HEK293T (cell line): ENCODE measurements around the gene RNF135.
"Not testable (repeated sequence)": the region's sequence is repeated elsewhere in the genome, so short reads cannot be mapped to it uniquely, and the experiment has no call there.

Source experiments
- CTCF ChIA-PET: fragments of 350-600 bp; formaldehyde crosslinking; extraction: SDS; loops from one replicate; lab custom pipeline; 2021; ENCODE audit warnings: antibody characterized with exemption, inconsistent platforms; lab: Yijun Ruan, JAX
- POLR2A ChIA-PET: fragments of 350-600 bp; formaldehyde crosslinking; extraction: SDS; loops from one replicate; lab custom pipeline; 2020; ENCODE audit warnings: antibody characterized with exemption, inconsistent platforms; lab: Yijun Ruan, JAX
- DNase-seq: peaks from one replicate; pipeline ENCODE4 v3.0.0; 2012; ENCODE audit warnings: mixed read lengths; ENCODE audit errors: extremely low spot score
- ARNT ChIP-seq: fragments of 450-650 bp; IDR thresholded peaks from 2 replicates; pipeline ENCODE4 v1.6.1; 2017; ENCODE audit warnings: mild to moderate bottlenecking
- BHLHE40 ChIP-seq: fragments of 450-650 bp; IDR thresholded peaks from 2 replicates; pipeline ENCODE4 v1.6.1; 2016; ENCODE audit warnings: mild to moderate bottlenecking, moderate library complexity, borderline replicate concordance
- CTBP1 ChIP-seq: fragments of 450-650 bp; IDR thresholded peaks from 2 replicates; pipeline ENCODE4 v1.6.1; 2016; ENCODE audit warnings: borderline replicate concordance
- ELF4 ChIP-seq: fragments of 450-650 bp; IDR thresholded peaks from 2 replicates; pipeline ENCODE4 v1.6.1; 2017; ENCODE audit warnings: antibody characterized with exemption
- FOXA1 ChIP-seq: fragments of 450-650 bp; IDR thresholded peaks from 2 replicates; pipeline ENCODE4 v1.6.1; 2016; ENCODE audit warnings: mild to moderate bottlenecking
- FOXK2 ChIP-seq: fragments of 450-650 bp; IDR thresholded peaks from 2 replicates; pipeline ENCODE4 v1.6.1; 2016; ENCODE audit warnings: mild to moderate bottlenecking
- FOXM1 ChIP-seq: fragments of 450-650 bp; IDR thresholded peaks from 2 replicates; pipeline ENCODE4 v1.6.1; 2017; ENCODE audit warnings: mild to moderate bottlenecking, borderline replicate concordance
- HDGF ChIP-seq: fragments of 450-650 bp; IDR thresholded peaks from 2 replicates; pipeline ENCODE4 v1.6.1; 2017; ENCODE audit warnings: antibody characterized with exemption, borderline replicate concordance
- L3MBTL2 ChIP-seq: fragments of 450-650 bp; conservative IDR thresholded peaks from 2 replicates; pipeline ENCODE4 v1.6.1; 2016; ENCODE audit warnings: mild to moderate bottlenecking
- LEF1 ChIP-seq: fragments of 450-650 bp; IDR thresholded peaks from 2 replicates; pipeline ENCODE4 v1.6.1; 2017; ENCODE audit warnings: mild to moderate bottlenecking, borderline replicate concordance
- NFRKB ChIP-seq: fragments of 450-650 bp; IDR thresholded peaks from 2 replicates; pipeline ENCODE4 v1.6.1; 2016; ENCODE audit warnings: mild to moderate bottlenecking, moderate library complexity
- SP1 ChIP-seq: fragments of 450-650 bp; IDR thresholded peaks from 2 replicates; pipeline ENCODE4 v1.6.1; 2017
- SUZ12 ChIP-seq: fragments of 450-650 bp; IDR thresholded peaks from 2 replicates; pipeline ENCODE4 v1.6.1; 2016; ENCODE audit warnings: mild to moderate bottlenecking
- TARDBP ChIP-seq: fragments of 450-650 bp; IDR thresholded peaks from 2 replicates; pipeline ENCODE4 v1.6.1; 2016
- ZNF384 ChIP-seq: fragments of 450-650 bp; IDR thresholded peaks from 2 replicates; pipeline ENCODE4 v1.6.1; 2016
- TF ChIP-seq, protein P1 (sequence below): fragments of 450-650 bp; IDR thresholded peaks from 2 replicates; pipeline ENCODE4 v1.6.1; 2016

The RNF135 gene

DNA sequence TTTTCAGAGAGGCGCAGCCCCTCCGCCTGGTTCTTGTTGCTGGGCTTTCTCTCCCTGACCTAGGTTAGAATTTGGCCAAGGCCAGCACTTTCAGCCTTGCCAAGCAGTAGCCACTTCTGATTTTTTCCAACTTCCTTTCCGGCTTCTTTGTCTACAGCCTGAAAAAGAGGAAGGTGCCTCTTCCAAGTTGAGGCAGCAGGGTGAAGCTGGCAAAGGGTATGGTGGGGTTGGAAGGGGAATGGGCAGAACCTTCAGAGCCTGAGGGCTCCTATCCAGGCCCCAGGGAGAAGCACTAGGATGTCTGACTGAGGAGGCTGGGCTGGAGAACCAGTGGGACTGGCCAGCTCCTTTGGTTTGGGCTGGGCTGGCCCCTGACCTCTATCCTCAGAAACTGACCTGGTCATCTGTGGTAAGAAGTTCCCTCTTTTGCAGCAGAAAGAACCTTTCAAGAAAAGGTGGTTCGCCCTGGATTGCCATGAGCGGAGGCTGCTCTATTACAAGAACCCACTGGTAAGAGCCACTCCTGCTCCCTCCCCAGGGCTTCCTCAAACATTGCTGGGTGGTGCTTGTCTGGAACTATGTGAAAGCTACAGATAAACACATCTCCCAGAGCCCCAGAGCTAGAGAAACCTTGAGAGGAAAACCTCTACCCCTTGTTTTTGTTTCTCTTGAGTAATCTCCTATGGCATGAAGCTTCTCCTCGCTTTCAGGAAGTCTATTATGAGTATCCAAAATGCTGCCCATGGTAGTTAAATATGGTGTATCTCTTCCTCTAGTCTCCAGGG is 16.6 kb upstream of the RNF135 start:
- ChIA-PET CTCF (no interaction called here), POLR2A (no interaction called here)
- TF ChIP-seq FOXM1, result no peak
- TF ChIP-seq ELF4, result no peak
- TF ChIP-seq, protein P1, sequence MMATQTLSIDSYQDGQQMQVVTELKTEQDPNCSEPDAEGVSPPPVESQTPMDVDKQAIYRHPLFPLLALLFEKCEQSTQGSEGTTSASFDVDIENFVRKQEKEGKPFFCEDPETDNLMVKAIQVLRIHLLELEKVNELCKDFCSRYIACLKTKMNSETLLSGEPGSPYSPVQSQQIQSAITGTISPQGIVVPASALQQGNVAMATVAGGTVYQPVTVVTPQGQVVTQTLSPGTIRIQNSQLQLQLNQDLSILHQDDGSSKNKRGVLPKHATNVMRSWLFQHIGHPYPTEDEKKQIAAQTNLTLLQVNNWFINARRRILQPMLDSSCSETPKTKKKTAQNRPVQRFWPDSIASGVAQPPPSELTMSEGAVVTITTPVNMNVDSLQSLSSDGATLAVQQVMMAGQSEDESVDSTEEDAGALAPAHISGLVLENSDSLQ, result no peak
- TF ChIP-seq FOXA1, result no peak
- TF ChIP-seq BHLHE40, result no peak
- no peak for TF ChIP-seq SUZ12
- no peak for TF ChIP-seq CTBP1
- TF ChIP-seq L3MBTL2, result no peak
- no peak for TF ChIP-seq LEF1
- no peak for TF ChIP-seq HDGF
- no peak for TF ChIP-seq ZNF384
- no peak for TF ChIP-seq ARNT
- TF ChIP-seq NFRKB, result no peak
- TF ChIP-seq TARDBP, result no peak
- no peak for TF ChIP-seq SP1
- TF ChIP-seq FOXK2, result no peak
- DNase-seq, result no peak

DNA sequence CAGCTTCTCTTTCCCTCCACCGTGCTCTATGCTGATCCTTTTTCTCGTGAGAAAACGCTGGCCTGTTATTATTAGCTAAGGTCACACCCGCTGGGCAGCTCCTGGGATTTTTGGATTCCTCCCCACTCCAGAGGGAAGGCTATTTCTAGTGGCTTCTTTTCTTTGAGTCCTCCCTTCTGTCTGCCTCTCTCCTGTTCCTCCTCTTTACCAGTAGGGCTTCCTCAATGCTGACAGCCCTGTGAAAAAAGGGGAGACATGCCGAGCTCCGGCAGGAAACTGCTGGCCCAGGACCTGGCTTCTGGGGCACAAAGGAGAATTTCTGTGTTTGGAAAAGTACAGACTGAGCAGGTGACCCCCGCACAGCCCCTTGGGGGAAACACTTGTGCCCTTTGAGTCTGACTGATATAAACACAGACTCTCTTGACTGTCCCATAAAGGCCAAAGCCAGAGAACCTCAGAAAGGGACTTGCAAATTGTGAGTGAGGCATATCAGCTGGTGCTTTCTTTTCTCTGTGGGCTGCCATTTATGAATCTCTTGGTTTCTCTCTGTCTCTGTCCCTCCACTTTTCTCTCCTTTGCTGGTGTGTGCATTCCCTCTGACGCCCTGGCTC is 14.0 kb upstream of the RNF135 start:
- CTCF ChIA-PET, result no interaction called here
- TF ChIP-seq ELF4 (no peak), ZNF384 (no peak), ARNT (no peak), CTBP1 (no peak), FOXK2 (no peak)
- POLR2A ChIA-PET, result interaction anchor here (1.6 to 1.7 kb wide), 2 partner anchors 14 to 50 kb away, joined by 4 to 5 read pairs; partner anchors contain the start of gene RNF135
- DNase-seq, result no peak

DNA sequence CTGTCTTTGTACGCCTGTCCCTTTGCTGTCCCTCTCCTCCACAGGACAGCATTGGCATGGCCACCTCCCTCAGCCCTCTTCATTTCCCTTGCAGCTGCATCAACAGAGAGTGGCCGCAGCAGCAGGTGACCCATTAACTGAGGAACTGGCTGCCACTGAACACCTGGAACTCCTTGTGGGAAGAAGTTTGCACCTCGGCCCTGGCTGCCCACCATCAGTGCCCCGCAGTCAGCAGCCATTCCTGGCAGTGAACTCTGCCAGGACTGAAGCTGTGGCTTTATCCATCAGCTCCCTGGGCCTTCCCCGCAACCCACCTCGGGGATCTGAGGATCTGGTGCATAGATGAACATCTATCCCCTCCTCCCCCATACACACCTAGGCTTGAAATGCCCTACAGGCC is 13.1 kb upstream of the RNF135 start:
- TF ChIP-seq L3MBTL2 (no peak), NFRKB (no peak), CTBP1 (no peak), SP1 (no peak), TARDBP (no peak), FOXM1 (no peak), LEF1 (no peak), HDGF (no peak), FOXK2 (no peak), BHLHE40 (no peak), ELF4 (no peak), ARNT (no peak), FOXA1 (no peak)
- TF ChIP-seq, protein P1, result no peak
- POLR2A ChIA-PET, result interaction anchor here (1.7 kb wide), 1 partner anchor 51 kb away, joined by 5 read pairs; no protein-coding TSS in a partner anchor
- CTCF ChIA-PET, result no interaction called here
- no peak for DNase-seq

DNA sequence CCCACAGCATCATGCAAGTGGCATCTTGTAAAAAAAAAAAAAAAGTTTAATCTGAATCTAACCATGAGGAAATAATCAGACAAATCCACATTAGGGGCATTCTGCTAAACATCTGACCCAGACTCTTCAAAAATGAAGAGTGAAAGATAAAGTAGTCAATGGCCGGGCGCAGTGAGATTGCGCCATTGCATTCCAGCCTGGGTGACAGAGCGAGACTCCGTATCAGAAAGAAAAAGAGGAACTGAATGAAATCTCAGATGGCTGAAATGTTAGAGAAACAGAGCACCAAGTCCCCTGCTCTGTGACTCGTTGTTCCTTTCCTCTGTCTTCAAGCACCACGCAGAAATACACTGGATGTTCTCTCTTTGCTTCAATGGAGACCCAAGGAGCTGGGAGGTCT is 12.7 kb upstream of the RNF135 start:
- DNase-seq, result no peak
- POLR2A ChIA-PET, result interaction anchor here (1.0 kb wide), 1 partner anchor 12 kb away, joined by 5 read pairs; the partner anchor contains the start of gene RNF135
- TF ChIP-seq L3MBTL2, result no peak
- TF ChIP-seq BHLHE40, result no peak
- no peak for TF ChIP-seq SP1
- no peak for TF ChIP-seq SUZ12
- TF ChIP-seq ELF4, result no peak
- TF ChIP-seq HDGF, result no peak
- no peak for TF ChIP-seq TARDBP
- TF ChIP-seq, protein P1, result no peak
- no peak for TF ChIP-seq ZNF384
- TF ChIP-seq NFRKB, result no peak
- no peak for TF ChIP-seq LEF1
- no peak for TF ChIP-seq FOXK2
- no peak for TF ChIP-seq FOXA1
- TF ChIP-seq CTBP1, result no peak
- TF ChIP-seq FOXM1, result no peak
- no peak for TF ChIP-seq ARNT
- CTCF ChIA-PET, result no interaction called here

DNA sequence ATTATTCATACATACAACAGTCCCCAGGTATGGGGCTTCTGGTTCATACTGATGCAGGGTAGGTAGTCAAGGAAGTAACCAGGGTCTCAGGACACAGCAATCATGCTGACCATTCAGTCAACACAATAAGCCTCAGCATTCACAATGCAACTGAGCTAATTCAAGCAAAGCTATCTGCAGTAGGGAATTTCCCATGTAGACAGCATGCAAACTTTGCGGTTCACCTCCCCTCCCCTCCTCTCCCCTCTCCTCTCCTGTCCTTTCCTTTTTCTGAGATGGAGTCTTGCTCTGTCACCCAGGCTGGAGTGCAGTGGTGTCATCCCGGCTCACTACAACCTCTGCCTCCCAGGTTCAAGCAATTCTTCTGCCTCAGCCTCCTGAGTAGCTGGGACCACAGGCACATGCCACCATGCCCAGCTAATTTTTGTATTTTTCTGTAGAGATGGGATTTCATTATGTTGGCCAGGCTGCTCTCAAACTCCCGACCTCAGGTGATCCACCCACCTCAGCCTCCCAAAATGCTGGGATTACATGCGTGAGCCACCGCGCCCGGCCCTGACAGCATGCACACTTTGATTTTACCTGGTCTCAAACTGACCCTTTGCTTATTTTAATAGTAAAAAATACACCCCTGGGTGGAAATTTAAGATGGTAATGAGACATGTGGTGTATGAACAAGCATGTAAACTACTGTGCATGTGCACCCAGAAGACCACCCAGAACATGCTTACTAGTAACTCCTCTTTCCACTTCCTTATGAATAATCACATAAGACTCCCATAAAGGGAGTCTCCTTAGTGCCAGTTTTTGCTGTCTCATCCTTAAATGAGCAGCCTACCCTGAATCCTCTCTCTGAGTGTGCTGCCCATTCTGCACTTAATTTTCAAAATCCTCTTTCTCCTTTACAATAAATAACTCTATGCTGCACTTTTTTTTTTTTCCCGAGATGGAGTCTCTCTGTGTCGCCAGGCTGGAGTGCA is 9.3 kb upstream of the RNF135 start:
- no peak for DNase-seq
- ChIA-PET POLR2A (interaction anchor here (1.0 kb wide), 1 partner anchor 9 kb away, joined by 4 read pairs; the partner anchor contains the start of gene RNF135), CTCF (no interaction called here)
- TF ChIP-seq CTBP1, result no peak

DNA sequence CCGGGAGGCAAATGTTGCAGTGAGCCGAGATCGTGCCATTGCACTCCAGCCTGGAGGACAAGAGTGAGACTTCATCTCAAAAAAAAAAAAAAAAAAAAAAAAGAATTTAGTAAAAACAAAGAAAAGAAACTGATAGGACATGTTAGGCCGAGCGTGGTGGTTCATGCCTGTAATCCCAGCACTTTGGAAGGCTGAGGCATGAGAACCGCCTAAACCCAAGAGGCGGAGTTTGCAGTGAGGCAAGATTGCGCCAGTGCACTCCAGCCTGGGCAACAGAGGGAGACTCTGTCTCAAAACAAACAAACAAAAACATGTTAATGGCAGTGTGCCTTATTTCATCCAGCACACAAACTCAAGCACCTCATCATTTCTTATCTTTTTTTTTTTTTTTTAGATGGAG is 6.5 kb upstream of the RNF135 start:
- POLR2A ChIA-PET, CTCF ChIA-PET, DNase-seq: not testable (repeated sequence)
